GM21723 (cell line): ENCODE measurements around the gene EGFL8.
"Not testable (repeated sequence)": the region's sequence is repeated elsewhere in the genome, so short reads cannot be mapped to it uniquely, and the experiment has no call there.

Experiments
- ATAC-seq: cut with Tn5 transposase; IDR thresholded peaks from one replicate; pipeline ENCODE4 v1.9.1; 2021; ENCODE audit warnings: mild to moderate bottlenecking, moderate library complexity; ENCODE audit not compliant: unreplicated experiment

The EGFL8 gene

GRCh38 chr6:32182555-32182981, 18.2 kb downstream of the EGFL8 start:
- no peak for ATAC-seq

GRCh38 chr6:32183030-32183429, 18.6 kb downstream of the EGFL8 start:
- ATAC-seq: no peak

GRCh38 chr6:32183483-32184083, 19.2 kb downstream of the EGFL8 start:
- ATAC-seq: no peak

- ATAC-seq: no peak
Measured at GRCh38 chr6:32184084-32184640, 19.8 kb downstream of the EGFL8 start, which contains the start of gene AGER. Gene AGER (minus strand): TSS chr6:32184253. CDS start chr6:32184222, 31 bp downstream.

GRCh38 chr6:32185681-32186131, 21.3 kb downstream of the EGFL8 start:
- ATAC-seq: not testable (repeated sequence)

GRCh38 chr6:32186151-32186840, 21.9 kb downstream of the EGFL8 start:
- ATAC-seq: not testable (repeated sequence)

- ATAC-seq: no peak
Measured at GRCh38 chr6:32187009-32187709, 22.8 kb downstream of the EGFL8 start.

- not testable (repeated sequence) for ATAC-seq
Measured at GRCh38 chr6:32187725-32188380, 23.5 kb downstream of the EGFL8 start.

GRCh38 chr6:32188381-32189068, 24.1 kb downstream of the EGFL8 start:
- no peak for ATAC-seq

- no peak for ATAC-seq
Measured at GRCh38 chr6:32189069-32189741, 24.8 kb downstream of the EGFL8 start.

GRCh38 chr6:32189742-32190053, 25.3 kb downstream of the EGFL8 start:
- no peak for ATAC-seq

- peak; percentile 55 for ATAC-seq
Measured at GRCh38 chr6:32190054-32190851, 25.9 kb downstream of the EGFL8 start, which contains the start of gene PBX2. Gene PBX2 (minus strand): TSS chr6:32190202. CDS start chr6:32189915, 287 bp downstream.

GRCh38 chr6:32190911-32191677, 26.7 kb downstream of the EGFL8 start:
- ATAC-seq: no peak

- no peak for ATAC-seq
Measured at GRCh38 chr6:32191696-32192607, 27.6 kb downstream of the EGFL8 start.

- ATAC-seq: no peak
Measured at GRCh38 chr6:32192608-32193039, 28.2 kb downstream of the EGFL8 start, which contains the start of gene GPSM3. Gene GPSM3 (minus strand): TSS chr6:32192643. CDS start chr6:32192513, 130 bp downstream.

- not testable (repeated sequence) for ATAC-seq
Measured at GRCh38 chr6:32193096-32193495, 28.7 kb downstream of the EGFL8 start.

GRCh38 chr6:32194388-32194787, 30.0 kb downstream of the EGFL8 start:
- no peak for ATAC-seq
